GM19395 (cell line): Measurements from ENCODE around the gene PARD6G.
"Not testable (repeated sequence)": the region's sequence is repeated elsewhere in the genome, so short reads cannot be mapped to it uniquely, and the experiment has no call there.

Source experiments
- ATAC-seq: cut with Tn5 transposase; IDR thresholded peaks from one replicate; pipeline ENCODE4 v1.9.1; 2021; ENCODE audit warnings: mild to moderate bottlenecking, moderate library complexity; ENCODE audit not compliant: unreplicated experiment

Gene PARD6G

DNA sequence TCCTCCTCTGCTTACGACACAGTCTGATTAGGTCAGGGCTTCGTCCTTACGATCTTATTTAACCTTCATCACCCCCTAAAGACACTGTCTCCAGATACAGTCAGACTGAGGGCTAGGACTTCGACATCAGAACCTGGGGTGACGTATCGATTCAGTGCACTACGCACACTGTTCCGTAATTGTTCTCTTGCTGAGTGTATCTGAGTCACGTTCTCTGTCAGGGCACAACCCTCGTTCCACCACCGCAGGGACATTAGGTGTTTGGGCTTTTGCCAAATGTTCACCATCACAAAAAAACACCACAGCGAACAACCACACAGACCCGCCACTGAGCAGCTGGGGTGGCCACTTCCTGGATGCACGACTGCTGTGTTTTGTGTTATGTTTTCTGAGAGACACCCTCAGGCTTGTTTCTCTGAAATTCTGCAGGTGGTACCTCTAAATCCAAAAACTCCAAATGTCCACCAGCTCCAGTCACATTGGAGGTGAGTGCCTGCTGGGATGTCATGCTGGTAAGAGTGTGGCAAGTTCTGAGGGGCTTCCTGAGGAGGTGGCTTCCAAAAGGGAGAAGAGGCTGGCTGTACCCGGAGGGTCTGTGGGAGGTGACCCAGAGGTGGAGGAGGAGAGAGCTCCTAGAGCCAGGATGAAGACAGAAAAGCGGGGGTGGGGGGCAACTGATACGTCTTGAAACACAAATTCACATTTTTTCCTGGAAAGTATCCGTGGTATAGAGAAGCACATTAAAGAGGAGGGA, 71.7 kb downstream of the PARD6G start:
- no peak for ATAC-seq

DNA sequence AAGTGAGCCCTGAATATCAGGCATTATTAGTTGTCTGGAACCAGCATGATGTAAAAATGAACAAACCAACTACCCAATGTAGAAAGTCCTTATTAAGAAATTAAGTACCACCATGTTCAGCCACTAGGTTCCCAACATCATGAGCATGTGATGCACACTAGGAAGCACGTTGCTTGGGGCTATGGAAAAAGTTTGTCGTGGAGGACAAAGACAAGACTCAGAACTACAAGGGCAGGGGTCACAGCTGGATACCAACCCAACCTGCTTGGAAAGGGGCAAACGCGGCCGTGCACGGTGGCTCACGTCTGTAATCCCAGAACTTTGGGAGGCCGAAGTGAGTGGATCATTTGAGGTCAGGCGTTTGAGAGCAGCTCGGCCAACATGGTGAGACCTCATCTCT, 74.3 kb downstream of the PARD6G start:
- no peak for ATAC-seq

DNA sequence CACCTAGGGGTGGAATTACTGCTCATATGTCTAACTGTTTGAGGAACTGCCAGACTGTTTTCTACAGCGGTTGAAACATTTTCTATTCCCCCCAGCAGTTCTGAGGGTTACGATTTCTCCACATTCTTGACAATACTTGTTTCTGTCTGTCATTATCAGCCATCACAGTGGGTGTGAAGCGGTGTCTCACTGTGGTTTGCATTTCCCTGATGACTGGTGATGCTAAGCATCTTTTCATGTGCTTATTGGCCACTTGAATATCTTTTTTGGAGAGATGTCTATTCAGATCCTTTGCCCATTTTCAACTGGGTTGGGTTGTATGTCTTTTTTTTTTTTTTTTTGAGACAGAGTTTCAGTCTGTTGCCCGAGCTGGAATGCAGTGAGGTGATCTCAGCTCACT, 75.3 kb downstream of the PARD6G start:
- no peak for ATAC-seq

DNA sequence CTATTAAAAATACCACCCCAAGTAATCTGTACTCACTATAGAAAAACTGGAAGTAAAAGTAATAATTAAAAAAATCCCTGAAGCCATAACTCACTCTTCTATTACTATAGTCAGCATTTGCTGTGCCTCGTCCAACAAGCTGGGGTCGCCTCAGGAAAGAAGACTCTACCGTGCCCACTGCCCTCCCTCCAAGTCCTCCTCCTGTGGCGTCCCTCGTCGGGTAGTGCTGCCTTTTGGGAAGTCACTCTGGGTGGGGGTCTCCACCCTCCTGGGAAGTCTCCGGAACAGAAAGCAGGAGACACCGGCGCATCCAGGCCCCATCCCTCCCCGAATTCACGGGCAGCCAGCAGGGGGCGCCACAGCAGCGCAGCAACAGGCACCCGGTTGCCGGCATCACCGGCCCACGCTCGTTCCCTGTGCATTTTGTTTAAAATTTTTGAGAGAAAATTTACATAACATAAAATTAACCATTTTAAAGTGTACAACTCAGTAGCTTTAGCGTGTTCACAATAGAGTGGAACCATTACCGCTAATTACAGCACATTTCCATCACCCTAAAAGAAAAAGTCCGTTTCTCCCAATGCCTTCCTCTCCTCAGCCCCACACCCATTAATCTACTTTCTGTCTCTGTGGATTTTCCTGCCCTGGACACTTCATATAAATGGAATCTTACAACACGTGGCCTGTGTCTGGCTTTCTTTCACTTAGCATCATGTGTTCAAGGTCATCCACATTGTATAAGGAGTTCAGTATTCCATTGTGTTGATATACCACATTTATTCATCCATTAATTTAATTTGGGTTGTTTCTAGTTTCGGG, 76.1 kb downstream of the PARD6G start:
- no peak for ATAC-seq

GRCh38 chr18:80170395-80171053, 76.8 kb downstream of the PARD6G start:
- no peak for ATAC-seq

GRCh38 chr18:80169607-80170006, 77.7 kb downstream of the PARD6G start:
- no peak for ATAC-seq

GRCh38 chr18:80168982-80169381, 78.3 kb downstream of the PARD6G start:
- ATAC-seq: no peak

DNA sequence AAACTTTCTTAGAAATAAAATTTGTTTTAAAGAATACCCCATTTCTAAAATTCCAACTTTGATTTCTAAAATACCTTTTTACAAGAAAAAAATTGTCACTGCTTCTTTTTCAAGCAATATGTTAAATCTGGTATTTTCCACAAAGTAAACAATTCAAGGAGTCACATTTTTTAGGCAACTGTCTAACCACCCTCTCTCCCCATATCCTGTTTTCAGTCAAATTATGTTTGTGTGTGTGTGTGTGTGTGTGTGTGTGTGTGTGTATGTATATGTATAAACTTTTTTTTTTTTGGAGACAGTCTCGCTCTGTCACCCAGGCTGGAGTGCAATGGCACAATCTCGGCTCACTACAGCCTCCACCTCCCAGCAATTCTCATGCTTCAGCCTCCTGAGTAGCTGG, 79.0 kb downstream of the PARD6G start:
- ATAC-seq: no peak

DNA sequence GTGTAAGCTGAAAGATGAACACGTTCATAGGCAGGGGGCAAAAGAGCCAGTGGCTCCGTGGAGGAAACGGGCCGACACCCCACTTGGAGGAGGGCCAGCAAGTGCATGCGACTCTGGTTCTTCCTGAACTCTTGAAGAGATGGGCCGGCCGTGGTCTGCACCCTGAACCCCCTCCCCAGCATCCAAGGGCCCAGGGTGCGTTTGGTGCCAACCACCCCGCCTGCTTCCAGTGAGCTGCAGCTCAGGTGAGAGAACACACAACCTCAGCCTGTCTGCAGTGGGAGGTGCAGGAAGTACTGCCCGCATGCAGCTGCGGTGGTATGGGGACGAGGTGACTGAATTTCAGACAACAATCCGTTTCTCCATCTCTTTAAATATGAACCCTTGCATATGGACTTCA, 79.4 kb downstream of the PARD6G start:
- ATAC-seq: no peak

- ATAC-seq: no peak
These were observed 80.0 kb downstream of the PARD6G start for GRCh38 chr18:80167331-80167730.

- no peak for ATAC-seq
These were observed 80.6 kb downstream of the PARD6G start for GRCh38 chr18:80166725-80167124.

DNA sequence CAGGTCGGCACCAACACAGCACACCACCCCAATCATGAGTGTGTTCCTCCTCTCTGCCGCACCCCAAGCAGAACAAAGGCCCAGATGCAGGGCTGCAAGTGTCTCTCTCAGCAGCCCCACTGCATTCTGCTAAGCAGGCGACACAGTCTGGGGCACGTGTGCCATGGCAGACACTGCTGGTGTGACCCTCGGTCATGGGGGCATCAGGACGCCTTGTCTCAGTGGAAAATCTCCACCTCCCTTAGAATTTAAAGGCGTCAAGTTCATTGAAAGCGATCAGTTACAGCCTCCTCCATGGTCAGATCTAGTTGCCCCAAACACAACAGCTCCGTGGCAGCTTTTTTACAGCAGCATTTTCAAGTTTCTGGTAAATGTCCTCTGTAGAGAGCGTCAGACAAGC, 81.1 kb downstream of the PARD6G start:
- ATAC-seq: no peak

- ATAC-seq: not testable (repeated sequence)
These were observed 82.5 kb downstream of the PARD6G start for GRCh38 chr18:80164727-80165355.

DNA sequence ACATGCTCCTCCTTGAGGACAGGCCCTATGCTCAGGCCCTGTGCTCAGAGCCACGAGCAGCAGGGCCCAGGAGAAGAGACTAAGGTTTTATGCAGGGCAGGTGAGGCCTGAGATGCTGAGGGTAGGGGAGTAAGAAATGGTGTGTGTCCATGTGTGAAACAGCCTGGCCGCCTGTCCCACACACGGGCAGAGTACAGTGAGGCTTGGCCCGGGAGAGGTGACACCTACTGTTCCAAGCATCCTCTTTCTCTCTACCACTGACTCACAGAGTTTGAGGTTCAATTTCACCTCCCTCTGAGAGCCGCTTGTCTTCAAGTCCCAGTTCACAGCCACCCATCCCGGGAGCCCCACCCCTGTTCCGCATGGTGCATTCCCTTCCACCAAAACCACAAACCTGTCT, 84.1 kb downstream of the PARD6G start:
- ATAC-seq: no peak

GRCh38 chr18:80161781-80162417, 85.4 kb downstream of the PARD6G start:
- ATAC-seq: no peak

- no peak for ATAC-seq
These were observed 87.3 kb downstream of the PARD6G start for GRCh38 chr18:80159713-80160636.

- ATAC-seq: no peak
These were observed 88.9 kb downstream of the PARD6G start for GRCh38 chr18:80158365-80158764.

- no peak for ATAC-seq
These were observed 89.5 kb downstream of the PARD6G start for GRCh38 chr18:80157708-80158343.

- ATAC-seq: peak; percentile 77
These were observed 93.0 kb downstream of the PARD6G start for GRCh38 chr18:80154293-80154692.
